Esophagus muscularis mucosa (tissue), 4 donors: ENCODE results near the gene CRYBG2. TPM values are rescaled to one million over a fixed set of nuclear protein-coding genes. Genes with fewer than 3 reads are reported as not detected.

ENCODE experiments used
- DNase-seq: peaks from one replicate; pipeline ENCODE4 v3.0.0-alpha.2; 2017; ENCODE audit errors: extremely low spot score
- H3K27ac ChIP-seq, 4 donors: fragments of 200-600 bp; sonication (generic); replicated peaks in 1 of 4; 1 replicate in 3 of 4; 2 replicates in 1 of 4; pipeline ENCODE4 v1.5.1; 2016 to 2019; ENCODE audit warnings: mild to moderate bottlenecking in 1 of 4
- H3K27me3 ChIP-seq, 4 donors: fragments of 200-600 bp; sonication (generic); one replicate each; pipeline versions ENCODE4 v1.5.1 to v1.6.0; 2016 to 2019
- H3K36me3 ChIP-seq, 4 donors: fragments of 200-600 bp; sonication (generic); one replicate each; pipeline ENCODE4 v1.5.1; 2016 to 2019
- H3K4me1 ChIP-seq, 4 donors: fragments of 200-600 bp; sonication (generic); one replicate each; pipeline ENCODE4 v1.5.1; 2016 to 2019
- H3K4me3 ChIP-seq, 4 donors: fragments of 200-600 bp; sonication (generic); 1 replicate in 2 of 4; 2 replicates in 2 of 4; pipeline ENCODE4 v1.5.1; 2016 to 2019; ENCODE audit warnings: mild to moderate bottlenecking in 4 of 4, moderate library complexity in 1 of 4
- H3K9me3 ChIP-seq, 4 donors: fragments of 200-600 bp; sonication (generic); 1 replicate in 3 of 4; 2 replicates in 1 of 4; pipeline ENCODE4 v1.5.1; 2016 to 2019
- CTCF ChIP-seq, 3 experiments: fragments of 200-600 bp in 2 of 3; fragments of 450-650 bp in 1 of 3; sonication (generic) in 2 of 3; IDR thresholded peaks; one replicate each; pipeline ENCODE4 v1.5.1; 2017 to 2019; ENCODE audit warnings: antibody characterized with exemption in 3 of 3, mild to moderate bottlenecking in 2 of 3, moderate library complexity in 1 of 3
- EP300 ChIP-seq: sonication (generic); formaldehyde crosslinking; IDR thresholded peaks from one replicate; pipeline ENCODE4 v1.6.1; 2017; ENCODE audit warnings: antibody characterized with exemption
- POLR2A ChIP-seq: fragments of 450-650 bp; IDR thresholded peaks from one replicate; pipeline ENCODE4 v1.6.1; 2017; ENCODE audit warnings: antibody characterized with exemption, moderate library complexity, mild to moderate bottlenecking, low read depth
- POLR2AphosphoS5 ChIP-seq, 2 donors: sonication (generic); formaldehyde crosslinking; IDR thresholded peaks; one replicate each; pipeline ENCODE4 v1.6.1; 2017; ENCODE audit warnings: antibody characterized with exemption in 2 of 2
- WGBS: methylation state at CpG from one replicate; pipeline ENCODE4 v1.1.5; 2018; 5-methylcytosine and 5-hydroxymethylcytosine counted together
- intact Hi-C: fragments of 100-400 bp; cut with DNase I; formaldehyde crosslinking; loops from one replicate; pipeline ENCODE4 v1.15.1; 2023
- total RNA-seq, 4 donors: library from RNA; depleted of rRNA; stranded (reverse); fragments of >200 nt; gene quantifications; one replicate each; pipeline versions ENCODE4 v1.1.0 to v1.2.1, GENCODE V29; 2016

Gene CRYBG2
- total RNA-seq, 4 donors from 2014 or later = 0.42 to 0.86 TPM; not detected in 2

GRCh38 chr1:26360807-26361604 is 7.1 kb upstream of the CRYBG2 start:
- H3K4me3 ChIP-seq = peak overlapping the region; percentile 31 to 50 (median 36)
- H3K9me3 ChIP-seq = no peaks in the 10 kb centered on the region
- H3K4me1 ChIP-seq = peaks cover 10 to 16% (median 15%) of the 10 kb centered on the region in 4 donors
- WGBS = 53% methylated on average over 15 of the region's 27 CpGs
- intact Hi-C loops = no loop called here
- no peak for DNase-seq
- H3K36me3 ChIP-seq = no peaks in the 10 kb centered on the region
- TF ChIP-seq CTCF (IDR thresholded peaks at IDR 0.05) (no peak), POLR2AphosphoS5 (IDR thresholded peaks at IDR 0.05) (no peak), POLR2A (no peak), EP300 (no peak)
- H3K27ac ChIP-seq = no peak overlapping the region
- H3K27me3 ChIP-seq = peaks cover 0 to 92% (median 25%) of the 10 kb centered on the region in 4 donors

GRCh38 chr1:26359981-26360806 is 6.3 kb upstream of the CRYBG2 start:
- H3K9me3 ChIP-seq = no peaks in the 10 kb centered on the region
- no peak overlapping the region for H3K27ac ChIP-seq
- H3K27me3 ChIP-seq = peaks cover 0 to 98% (median 27%) of the 10 kb centered on the region in 4 donors
- H3K36me3 ChIP-seq = no peaks in the 10 kb centered on the region
- DNase-seq = no peak
- peaks cover 10 to 16% (median 15%) of the 10 kb centered on the region in 4 donors for H3K4me1 ChIP-seq
- H3K4me3 ChIP-seq = peak overlapping the region; percentile 31 to 50 (median 36)
- no peak for TF ChIP-seq POLR2AphosphoS5 (IDR thresholded peaks at IDR 0.05)
- no peak for TF ChIP-seq EP300
- TF ChIP-seq POLR2A = no peak
- TF ChIP-seq CTCF (IDR thresholded peaks at IDR 0.05) = no peak
- WGBS = 3% methylated on average over 21 of the region's 67 CpGs
- intact Hi-C loops = no loop called here

DNA sequence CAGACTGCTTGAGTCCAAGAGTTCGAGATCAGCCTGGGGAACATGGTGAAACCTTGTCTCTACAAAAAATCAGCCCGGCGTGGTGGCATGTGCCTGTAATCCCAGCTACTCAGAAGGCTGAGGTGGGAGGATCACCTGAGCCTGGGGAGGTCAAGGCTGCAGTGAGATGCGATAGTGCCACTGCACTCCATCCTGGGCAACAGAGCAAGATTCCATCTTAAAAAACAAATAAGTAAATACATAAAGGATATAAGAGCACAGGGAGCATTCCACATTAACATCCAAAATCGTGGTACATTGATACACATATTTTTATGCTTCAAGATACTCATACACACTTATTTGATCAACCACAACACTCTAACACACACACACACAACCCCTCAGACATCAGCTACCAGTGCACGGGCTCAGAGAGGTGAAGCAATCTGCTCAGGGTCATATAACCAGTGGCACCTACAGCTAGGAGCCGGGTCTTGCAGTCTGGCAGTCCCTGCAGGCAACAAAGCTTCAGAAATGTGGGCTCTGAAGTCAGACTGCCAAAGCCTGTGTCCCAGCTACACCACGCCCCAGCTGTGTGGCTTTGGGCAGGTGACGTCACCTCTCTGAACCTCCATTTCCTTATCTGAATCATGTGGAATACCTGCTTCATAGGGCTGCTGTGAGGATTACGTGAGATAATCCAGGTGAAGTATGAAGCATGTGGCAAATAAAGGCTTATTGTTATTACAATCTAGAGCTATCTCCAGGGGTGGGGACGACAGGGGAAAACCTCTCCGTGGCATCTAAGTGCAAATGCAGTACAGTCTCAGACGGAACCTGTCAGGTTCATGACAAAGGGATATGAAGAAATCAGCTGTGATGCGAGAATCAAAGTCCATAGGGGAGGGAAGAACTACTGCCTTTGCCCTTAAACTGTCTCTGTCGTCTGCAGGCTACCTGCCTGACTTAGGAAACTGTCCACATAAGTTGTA is 4.8 kb upstream of the CRYBG2 start:
- intact Hi-C loops = no loop called here
- DNase-seq = no peak
- TF ChIP-seq POLR2AphosphoS5 (IDR thresholded peaks at IDR 0.05) = no peak
- no peak for TF ChIP-seq EP300
- H3K36me3 ChIP-seq = no peaks in the 10 kb centered on the region
- H3K27ac ChIP-seq = no peak overlapping the region
- H3K4me1 ChIP-seq = peaks cover 10 to 15% (median 14%) of the 10 kb centered on the region in 4 donors
- H3K4me3 ChIP-seq = no peak overlapping the region
- H3K9me3 ChIP-seq = no peaks in the 10 kb centered on the region
- peaks cover 0 to 98% (median 28%) of the 10 kb centered on the region in 4 donors for H3K27me3 ChIP-seq
- 59% methylated on average over 15 of the region's 15 CpGs for WGBS

DNA sequence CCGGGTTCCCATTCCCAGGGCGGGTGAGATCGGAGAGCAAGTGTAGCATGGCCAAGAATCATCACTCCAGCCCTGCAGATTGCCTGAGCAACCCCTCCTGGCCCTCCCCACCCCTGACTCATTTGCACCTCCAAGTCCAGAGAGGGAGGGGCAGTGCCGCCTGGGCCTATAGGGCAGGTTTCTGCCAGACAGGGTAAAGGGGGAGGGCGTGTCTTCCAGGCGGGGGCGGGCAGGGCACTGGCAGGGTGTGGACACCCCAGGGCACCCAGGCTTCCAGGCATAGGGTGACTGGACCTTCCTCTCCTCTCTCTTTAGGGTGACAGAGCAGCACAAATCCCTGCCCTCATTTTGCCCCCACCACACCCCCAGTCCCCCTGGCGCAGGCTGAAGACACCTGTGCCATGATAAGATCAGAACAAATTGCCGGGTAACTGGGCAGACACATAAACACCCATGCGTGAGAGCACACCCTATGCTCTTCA is 3.2 kb upstream of the CRYBG2 start:
- intact Hi-C loops = no loop called here
- WGBS = 69% methylated on average over 8 of the region's 10 CpGs
- H3K4me3 ChIP-seq = no peak overlapping the region
- no peak for DNase-seq
- peaks cover 10 to 15% (median 14%) of the 10 kb centered on the region in 4 donors for H3K4me1 ChIP-seq
- H3K36me3 ChIP-seq = no peaks in the 10 kb centered on the region
- no peak for TF ChIP-seq CTCF (IDR thresholded peaks at IDR 0.05)
- no peak for TF ChIP-seq POLR2AphosphoS5 (IDR thresholded peaks at IDR 0.05)
- TF ChIP-seq EP300 = no peak
- no peak for TF ChIP-seq POLR2A
- peaks cover 0 to 89% (median 28%) of the 10 kb centered on the region in 4 donors for H3K27me3 ChIP-seq
- no peaks in the 10 kb centered on the region for H3K9me3 ChIP-seq
- no peak overlapping the region for H3K27ac ChIP-seq
